ENCODE data around the gene STAP1.

DNA sequence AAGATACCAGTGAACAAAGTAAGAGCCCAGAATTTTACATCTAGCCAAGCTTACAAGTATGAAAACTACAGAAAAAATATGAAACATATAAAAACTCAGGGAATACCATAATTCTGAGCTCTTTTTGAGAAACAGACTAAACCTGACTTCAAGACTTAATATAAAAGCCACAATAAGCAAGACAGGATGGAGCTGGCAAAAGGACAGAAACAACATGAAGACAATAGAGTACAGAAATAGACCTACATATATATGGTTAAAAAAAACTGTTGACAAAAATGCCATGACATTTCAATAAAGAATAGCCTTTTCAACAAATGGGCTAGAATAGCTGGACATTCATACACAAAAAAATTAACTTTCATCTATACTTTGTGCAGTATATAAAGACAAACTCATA is 93.0 kb downstream of the STAP1 start:
- no peak for TF ChIP-seq POLR2A (IDR thresholded peaks at IDR 0.05; ENCODE audit: low read length)
- TF ChIP-seq GATA1 (IDR thresholded peaks at IDR 0.05; ENCODE audit: low read depth, low read length), result no peak

Measured in erythroblast (primary cell).